Measurements from ENCODE around the gene GBGT1.

Gene GBGT1

DNA sequence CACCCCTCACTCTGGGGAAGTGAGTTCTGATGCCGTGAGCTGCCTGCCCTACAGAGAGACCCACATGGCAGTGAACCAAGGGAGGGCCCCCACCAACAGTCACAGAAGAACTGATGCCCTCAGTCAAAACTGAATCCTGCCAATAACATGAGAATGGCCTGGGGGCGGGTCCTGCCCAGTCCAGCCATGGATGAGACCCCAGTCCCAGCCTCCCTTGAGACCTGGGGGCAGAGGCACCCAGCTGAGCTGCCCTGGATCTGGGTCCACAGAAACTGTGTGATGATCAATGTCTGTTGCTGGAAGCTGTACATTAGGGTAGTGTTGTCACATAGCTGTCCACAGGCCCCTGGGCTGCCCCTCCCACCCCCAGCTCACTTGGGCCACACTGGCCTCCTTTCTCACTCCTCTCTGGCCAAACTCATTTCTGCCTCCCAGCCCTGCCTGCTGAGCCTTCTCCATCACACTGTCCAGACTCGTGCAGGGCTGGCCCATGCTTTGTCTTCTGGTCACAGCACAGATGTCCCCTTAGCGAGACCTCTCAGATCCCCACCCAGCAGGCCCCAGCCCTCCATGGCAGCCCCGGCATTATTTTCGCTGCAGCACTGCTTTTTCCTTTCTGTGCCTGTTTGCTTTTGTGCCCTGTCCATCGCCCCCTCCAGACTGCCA lies 16.8 kb downstream of the GBGT1 start:
- no peak for DNase-seq (ENCODE audit: low read depth)
- peak overlapping the region; percentile 86 for H3K4me3 ChIP-seq (ENCODE audit: low read depth, low read length)
- TF ChIP-seq, protein P1, sequence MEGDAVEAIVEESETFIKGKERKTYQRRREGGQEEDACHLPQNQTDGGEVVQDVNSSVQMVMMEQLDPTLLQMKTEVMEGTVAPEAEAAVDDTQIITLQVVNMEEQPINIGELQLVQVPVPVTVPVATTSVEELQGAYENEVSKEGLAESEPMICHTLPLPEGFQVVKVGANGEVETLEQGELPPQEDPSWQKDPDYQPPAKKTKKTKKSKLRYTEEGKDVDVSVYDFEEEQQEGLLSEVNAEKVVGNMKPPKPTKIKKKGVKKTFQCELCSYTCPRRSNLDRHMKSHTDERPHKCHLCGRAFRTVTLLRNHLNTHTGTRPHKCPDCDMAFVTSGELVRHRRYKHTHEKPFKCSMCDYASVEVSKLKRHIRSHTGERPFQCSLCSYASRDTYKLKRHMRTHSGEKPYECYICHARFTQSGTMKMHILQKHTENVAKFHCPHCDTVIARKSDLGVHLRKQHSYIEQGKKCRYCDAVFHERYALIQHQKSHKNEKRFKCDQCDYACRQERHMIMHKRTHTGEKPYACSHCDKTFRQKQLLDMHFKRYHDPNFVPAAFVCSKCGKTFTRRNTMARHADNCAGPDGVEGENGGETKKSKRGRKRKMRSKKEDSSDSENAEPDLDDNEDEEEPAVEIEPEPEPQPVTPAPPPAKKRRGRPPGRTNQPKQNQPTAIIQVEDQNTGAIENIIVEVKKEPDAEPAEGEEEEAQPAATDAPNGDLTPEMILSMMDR (IDR thresholded peaks at IDR 0.05; ENCODE audit: control insufficient read depth, extremely low read depth, insufficient read depth), result no peak

DNA sequence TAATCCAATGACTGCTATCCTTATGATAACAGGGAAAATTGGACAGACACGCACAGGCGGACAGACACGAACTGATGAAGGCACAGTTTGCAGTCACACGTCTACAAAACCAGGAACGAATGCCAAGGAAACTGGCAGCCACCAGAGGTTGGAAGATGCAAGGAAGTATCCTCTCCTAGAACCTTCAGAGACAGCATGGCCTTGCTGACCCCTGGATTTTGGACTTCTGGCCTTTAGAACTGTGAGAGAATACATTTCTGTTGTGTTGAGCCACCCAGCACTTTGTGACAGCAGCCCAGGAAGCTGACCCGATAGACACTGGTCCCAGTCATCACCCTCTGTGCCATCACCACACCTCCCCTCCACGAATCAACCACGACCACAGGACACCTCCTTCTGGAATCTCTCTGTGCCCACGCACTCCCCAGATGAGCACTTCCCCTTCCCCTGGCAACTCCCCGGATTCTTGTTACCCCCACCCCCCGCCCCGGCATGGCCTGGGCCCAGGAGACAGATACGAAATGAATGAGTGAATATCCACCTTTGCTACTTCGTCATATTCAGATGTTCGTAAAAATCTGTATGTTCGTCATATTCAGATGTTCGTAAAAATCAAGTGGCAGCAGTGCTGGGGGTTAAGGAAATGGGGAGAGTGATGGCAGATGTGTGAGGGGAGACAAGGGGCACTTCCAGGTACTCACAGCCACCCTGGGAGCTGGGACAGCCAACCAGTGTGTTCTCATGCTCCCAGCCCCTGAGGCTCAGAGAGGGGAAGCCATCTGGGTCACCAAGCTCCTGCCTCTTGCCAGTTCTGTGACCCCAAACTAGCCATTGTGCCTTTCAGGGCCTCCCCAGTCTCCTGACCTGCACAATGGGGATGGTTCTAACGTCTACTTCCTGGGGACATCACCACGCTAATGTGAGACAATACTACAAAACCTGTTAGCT lies 18.5 kb downstream of the GBGT1 start:
- no peak overlapping the region for H3K4me3 ChIP-seq (ENCODE audit: low read depth, low read length)
- no peak for DNase-seq (ENCODE audit: low read depth)
- TF ChIP-seq, protein P1 (IDR thresholded peaks at IDR 0.05; ENCODE audit: control insufficient read depth, extremely low read depth, insufficient read depth), result no peak

GRCh38 chr9:133144142-133144903 lies 19.4 kb downstream of the GBGT1 start:
- H3K4me3 ChIP-seq (ENCODE audit: low read depth, low read length), result peak overlapping the region; percentile 39
- DNase-seq (ENCODE audit: low read depth), result no peak

DNA sequence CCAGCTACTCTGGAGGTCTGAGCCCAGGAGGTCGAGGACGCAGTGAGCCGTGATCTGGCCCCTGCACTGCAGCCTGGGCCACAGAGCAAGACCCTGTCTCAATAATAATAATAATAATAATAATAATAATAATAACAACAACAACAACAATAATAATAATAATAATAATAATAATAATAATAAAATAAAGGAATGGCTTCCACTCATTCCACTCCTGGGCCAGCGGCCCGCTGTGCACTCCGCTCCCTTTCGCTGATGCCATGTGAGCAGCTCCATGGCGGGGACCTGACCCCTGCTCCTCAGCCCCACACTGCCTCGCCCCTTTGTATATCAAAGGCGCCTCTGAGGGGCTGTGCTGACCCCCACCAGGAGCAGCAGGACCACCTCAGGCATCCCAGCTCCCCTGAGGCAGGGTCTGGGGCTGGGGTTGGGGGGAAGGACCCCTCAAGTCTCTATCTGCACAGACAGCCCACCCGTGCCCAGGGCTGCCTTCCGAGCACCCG lies 20.0 kb downstream of the GBGT1 start:
- peak overlapping the region; percentile 39 for H3K4me3 ChIP-seq (ENCODE audit: low read depth, low read length)
- TF ChIP-seq, protein P1 (IDR thresholded peaks at IDR 0.05; ENCODE audit: control insufficient read depth, extremely low read depth, insufficient read depth), result no peak
- no peak for DNase-seq (ENCODE audit: low read depth)

More at GRCh38 chr9:133144142-133144903, 19.4 kb downstream of the GBGT1 start:
- TF ChIP-seq, protein P1 (IDR thresholded peaks at IDR 0.05; ENCODE audit: control insufficient read depth, extremely low read depth, insufficient read depth), result peak; percentile 97

- TF ChIP-seq, protein P1 (IDR thresholded peaks at IDR 0.05; ENCODE audit: control insufficient read depth, extremely low read depth, insufficient read depth), result no peak
- no peak for DNase-seq (ENCODE audit: low read depth)
- no peak overlapping the region for H3K4me3 ChIP-seq (ENCODE audit: low read depth, low read length)
These were observed 20.8 kb downstream of the GBGT1 start for GRCh38 chr9:133142684-133143622.

All from LNCaP clone FGC (cell line).